Measurements from ENCODE around the gene MCF2L.

- TF ChIP-seq ARNTL (CRISPR knock-in tag; IDR thresholded peaks at IDR 0.05; ENCODE audit: borderline replicate concordance, low read depth) (no peak), SNAI2 (CRISPR knock-in tag; IDR thresholded peaks at IDR 0.05) (no peak), TCF4 (CRISPR knock-in tag; IDR thresholded peaks at IDR 0.05; ENCODE audit: borderline replicate concordance) (no peak), ZFP3 (CRISPR knock-in tag; IDR thresholded peaks at IDR 0.05) (no peak), CSRNP3 (CRISPR knock-in tag; IDR thresholded peaks at IDR 0.05) (no peak)
- TF ChIP-seq, protein P1, sequence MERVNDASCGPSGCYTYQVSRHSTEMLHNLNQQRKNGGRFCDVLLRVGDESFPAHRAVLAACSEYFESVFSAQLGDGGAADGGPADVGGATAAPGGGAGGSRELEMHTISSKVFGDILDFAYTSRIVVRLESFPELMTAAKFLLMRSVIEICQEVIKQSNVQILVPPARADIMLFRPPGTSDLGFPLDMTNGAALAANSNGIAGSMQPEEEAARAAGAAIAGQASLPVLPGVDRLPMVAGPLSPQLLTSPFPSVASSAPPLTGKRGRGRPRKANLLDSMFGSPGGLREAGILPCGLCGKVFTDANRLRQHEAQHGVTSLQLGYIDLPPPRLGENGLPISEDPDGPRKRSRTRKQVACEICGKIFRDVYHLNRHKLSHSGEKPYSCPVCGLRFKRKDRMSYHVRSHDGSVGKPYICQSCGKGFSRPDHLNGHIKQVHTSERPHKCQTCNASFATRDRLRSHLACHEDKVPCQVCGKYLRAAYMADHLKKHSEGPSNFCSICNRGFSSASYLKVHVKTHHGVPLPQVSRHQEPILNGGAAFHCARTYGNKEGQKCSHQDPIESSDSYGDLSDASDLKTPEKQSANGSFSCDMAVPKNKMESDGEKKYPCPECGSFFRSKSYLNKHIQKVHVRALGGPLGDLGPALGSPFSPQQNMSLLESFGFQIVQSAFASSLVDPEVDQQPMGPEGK (CRISPR knock-in tag; IDR thresholded peaks at IDR 0.05; ENCODE audit: borderline replicate concordance), result no peak
- TF ChIP-seq, protein P2, sequence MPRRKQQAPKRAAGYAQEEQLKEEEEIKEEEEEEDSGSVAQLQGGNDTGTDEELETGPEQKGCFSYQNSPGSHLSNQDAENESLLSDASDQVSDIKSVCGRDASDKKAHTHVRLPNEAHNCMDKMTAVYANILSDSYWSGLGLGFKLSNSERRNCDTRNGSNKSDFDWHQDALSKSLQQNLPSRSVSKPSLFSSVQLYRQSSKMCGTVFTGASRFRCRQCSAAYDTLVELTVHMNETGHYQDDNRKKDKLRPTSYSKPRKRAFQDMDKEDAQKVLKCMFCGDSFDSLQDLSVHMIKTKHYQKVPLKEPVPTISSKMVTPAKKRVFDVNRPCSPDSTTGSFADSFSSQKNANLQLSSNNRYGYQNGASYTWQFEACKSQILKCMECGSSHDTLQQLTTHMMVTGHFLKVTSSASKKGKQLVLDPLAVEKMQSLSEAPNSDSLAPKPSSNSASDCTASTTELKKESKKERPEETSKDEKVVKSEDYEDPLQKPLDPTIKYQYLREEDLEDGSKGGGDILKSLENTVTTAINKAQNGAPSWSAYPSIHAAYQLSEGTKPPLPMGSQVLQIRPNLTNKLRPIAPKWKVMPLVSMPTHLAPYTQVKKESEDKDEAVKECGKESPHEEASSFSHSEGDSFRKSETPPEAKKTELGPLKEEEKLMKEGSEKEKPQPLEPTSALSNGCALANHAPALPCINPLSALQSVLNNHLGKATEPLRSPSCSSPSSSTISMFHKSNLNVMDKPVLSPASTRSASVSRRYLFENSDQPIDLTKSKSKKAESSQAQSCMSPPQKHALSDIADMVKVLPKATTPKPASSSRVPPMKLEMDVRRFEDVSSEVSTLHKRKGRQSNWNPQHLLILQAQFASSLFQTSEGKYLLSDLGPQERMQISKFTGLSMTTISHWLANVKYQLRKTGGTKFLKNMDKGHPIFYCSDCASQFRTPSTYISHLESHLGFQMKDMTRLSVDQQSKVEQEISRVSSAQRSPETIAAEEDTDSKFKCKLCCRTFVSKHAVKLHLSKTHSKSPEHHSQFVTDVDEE (CRISPR knock-in tag; IDR thresholded peaks at IDR 0.05), result no peak
These were observed 18.6 kb downstream of the MCF2L start for GRCh38 chr13:112987682-112988024.
